SU-DHL-6 (cell line): ENCODE results near the gene CSNK1G2.

Source experiments
- EZH2phosphoT487 ChIP-seq: fragments of 200-600 bp; sonication (generic), shearing (Covaris generic); conservative IDR thresholded peaks from 2 replicates; pipeline ENCODE4 v1.6.1; 2018; ENCODE audit warnings: mild to moderate bottlenecking, antibody characterized with exemption, low read length, moderate library complexity, mixed read lengths
- TF ChIP-seq, protein P1 (sequence below): fragments of 200-600 bp; sonication (generic); IDR thresholded peaks from one replicate; pipeline ENCODE4 v1.5.1; 2017; ENCODE audit warnings: antibody characterized with exemption, mild to moderate bottlenecking, low read length, moderate library complexity; ENCODE audit not compliant: insufficient read depth, poor library complexity, severe bottlenecking

DNA sequence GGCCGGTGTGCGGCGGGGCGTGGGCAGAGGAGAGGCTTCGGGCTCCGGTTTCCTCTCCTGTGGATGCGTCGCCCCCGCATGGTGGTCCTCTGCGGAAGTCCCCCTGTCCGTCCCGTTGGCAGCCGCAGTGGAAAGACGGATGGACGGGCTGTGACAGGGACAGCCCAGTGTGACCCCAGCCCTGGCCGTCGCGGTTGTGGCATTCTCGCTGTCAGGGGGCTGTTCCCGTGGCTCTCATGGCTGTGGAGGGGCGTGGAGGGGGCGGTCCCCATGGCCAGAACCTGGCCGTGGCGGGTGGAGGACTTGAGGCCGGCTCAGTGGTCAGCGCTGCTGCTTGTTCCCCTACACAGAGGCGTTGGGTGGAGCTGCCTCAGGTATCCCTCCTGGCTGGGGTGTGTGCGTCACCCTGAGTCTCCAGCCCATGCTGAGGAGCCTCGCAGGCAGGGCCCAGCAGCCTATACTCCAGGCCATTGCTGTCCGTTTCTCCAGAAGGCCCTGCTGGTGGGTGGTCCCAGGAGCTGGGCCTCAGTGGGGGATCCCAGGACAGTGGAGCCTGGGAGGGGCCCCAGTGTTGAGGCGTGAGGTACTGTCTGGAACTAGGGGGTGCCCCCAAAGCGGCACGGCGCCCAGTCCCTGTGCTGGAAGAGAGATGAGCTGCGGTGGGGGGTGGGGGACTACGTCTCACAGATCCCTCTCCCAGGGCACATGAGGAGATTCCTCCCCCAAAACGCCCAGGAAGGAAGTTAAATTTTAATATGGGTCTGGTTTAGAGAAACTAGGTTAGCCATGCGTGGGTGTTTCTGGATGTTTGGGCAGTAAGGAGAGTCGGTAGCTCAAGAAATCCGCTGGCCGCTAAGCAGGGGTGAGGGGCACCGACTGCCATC, 20.3 kb downstream of the CSNK1G2 start:
- TF ChIP-seq, protein P1, sequence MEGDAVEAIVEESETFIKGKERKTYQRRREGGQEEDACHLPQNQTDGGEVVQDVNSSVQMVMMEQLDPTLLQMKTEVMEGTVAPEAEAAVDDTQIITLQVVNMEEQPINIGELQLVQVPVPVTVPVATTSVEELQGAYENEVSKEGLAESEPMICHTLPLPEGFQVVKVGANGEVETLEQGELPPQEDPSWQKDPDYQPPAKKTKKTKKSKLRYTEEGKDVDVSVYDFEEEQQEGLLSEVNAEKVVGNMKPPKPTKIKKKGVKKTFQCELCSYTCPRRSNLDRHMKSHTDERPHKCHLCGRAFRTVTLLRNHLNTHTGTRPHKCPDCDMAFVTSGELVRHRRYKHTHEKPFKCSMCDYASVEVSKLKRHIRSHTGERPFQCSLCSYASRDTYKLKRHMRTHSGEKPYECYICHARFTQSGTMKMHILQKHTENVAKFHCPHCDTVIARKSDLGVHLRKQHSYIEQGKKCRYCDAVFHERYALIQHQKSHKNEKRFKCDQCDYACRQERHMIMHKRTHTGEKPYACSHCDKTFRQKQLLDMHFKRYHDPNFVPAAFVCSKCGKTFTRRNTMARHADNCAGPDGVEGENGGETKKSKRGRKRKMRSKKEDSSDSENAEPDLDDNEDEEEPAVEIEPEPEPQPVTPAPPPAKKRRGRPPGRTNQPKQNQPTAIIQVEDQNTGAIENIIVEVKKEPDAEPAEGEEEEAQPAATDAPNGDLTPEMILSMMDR = no peak
- TF ChIP-seq EZH2phosphoT487 = no peak
